Thoracic aorta (tissue), 2 donors: ENCODE measurements around the gene LHCGR. TPM values are rescaled to one million over a fixed set of nuclear protein-coding genes. Genes with fewer than 3 reads are reported as not detected.

ENCODE experiments used
- ATAC-seq: fragments of 150-250 bp; one replicate; pipeline ENCODE4 v1.8.0; 2017; ENCODE audit warnings: low read depth; ENCODE audit not compliant: insufficient number of reproducible peaks, low FRiP score
- DNase-seq: peaks from one replicate; pipeline ENCODE4 v3.0.0-alpha.2; 2020; ENCODE audit warnings: low spot score
- H3K27ac ChIP-seq, 2 donors: fragments of 200-600 bp; sonication (generic); 1 replicate in 1 of 2; 2 replicates in 1 of 2; pipeline ENCODE4 v1.5.1; 2016; ENCODE audit warnings: mild to moderate bottlenecking in 2 of 2, moderate library complexity in 2 of 2
- H3K27me3 ChIP-seq: fragments of 200-600 bp; sonication (generic); replicated peaks from 2 replicates; pipeline ENCODE4 v1.6.0; 2016; ENCODE audit warnings: mild to moderate bottlenecking; ENCODE audit not compliant: insufficient read depth
- H3K36me3 ChIP-seq: fragments of 200-600 bp; sonication (generic); one replicate; pipeline ENCODE4 v1.5.1; 2016
- H3K4me1 ChIP-seq, 2 donors: fragments of 200-600 bp; sonication (generic); 1 replicate in 1 of 2; 2 replicates in 1 of 2; pipeline versions ENCODE4 v1.5.1 to v1.6.0; 2016; ENCODE audit warnings: low read depth in 2 of 2, mild to moderate bottlenecking in 1 of 2; ENCODE audit not compliant: control insufficient read depth in 1 of 2
- H3K4me3 ChIP-seq: fragments of 200-600 bp; sonication (generic); 2 replicates; pipeline ENCODE4 v1.5.1; 2016; ENCODE audit warnings: mild to moderate bottlenecking
- H3K9me3 ChIP-seq: fragments of 200-600 bp; sonication (generic); 2 replicates; pipeline ENCODE4 v1.5.1; 2016
- CTCF ChIP-seq: fragments of 200-600 bp; sonication (generic); IDR thresholded peaks from one replicate; pipeline ENCODE4 v1.5.1; 2019; ENCODE audit warnings: antibody characterized with exemption
- total RNA-seq, 2 donors: library from RNA; depleted of rRNA; stranded (reverse); fragments of >200 nt; gene quantifications; one replicate each; pipeline versions ENCODE4 v1.1.0 to v1.2.3, GENCODE V29; 2016

Gene LHCGR
- total RNA-seq, 2 donors from 2014 or later, result not detected

DNA sequence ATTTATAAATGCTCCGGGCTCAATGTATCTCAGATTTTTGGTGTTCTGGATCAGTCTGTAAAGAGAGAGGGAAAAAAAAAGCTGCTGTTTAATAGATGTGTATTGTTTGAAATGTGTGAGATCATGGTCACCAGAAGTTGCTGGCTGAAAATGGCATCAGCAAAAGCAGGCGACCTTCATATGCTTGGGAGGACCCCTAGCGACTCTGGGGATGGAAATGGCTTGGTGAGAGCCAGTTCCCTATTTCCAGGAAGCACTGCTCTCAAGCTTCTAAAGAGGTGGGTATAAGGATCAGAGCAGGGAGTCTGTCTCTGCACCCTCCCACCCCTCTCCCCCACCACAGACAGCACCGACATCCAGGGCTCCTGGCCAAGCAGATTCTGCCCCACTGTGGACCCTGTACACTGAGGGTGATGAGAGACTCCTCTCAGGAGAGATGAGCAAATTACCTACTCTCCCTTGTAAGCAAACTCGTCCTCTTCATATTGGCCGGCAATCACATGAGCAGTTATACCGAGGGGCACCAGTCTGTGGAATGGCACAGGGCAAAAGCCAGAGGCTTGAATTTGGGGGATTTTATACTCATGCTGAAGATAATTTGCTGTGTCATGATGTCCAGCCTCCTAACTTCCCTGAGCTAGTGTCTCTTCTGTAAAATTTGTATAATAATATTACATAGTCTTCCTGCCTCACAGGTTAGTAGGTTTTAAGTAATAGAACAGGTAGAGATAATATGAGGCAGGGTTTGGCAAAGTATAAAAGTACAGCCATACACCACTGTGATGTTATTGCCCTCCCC lies 29.6 kb downstream of the LHCGR start:
- ATAC-seq, result no peak
- no peak overlapping the region for H3K4me3 ChIP-seq
- no peak overlapping the region for H3K27ac ChIP-seq
- H3K27me3 ChIP-seq, result no peaks in the 10 kb centered on the region
- no peaks in the 10 kb centered on the region for H3K9me3 ChIP-seq
- no peak for TF ChIP-seq CTCF
- no peaks in the 10 kb centered on the region for H3K4me1 ChIP-seq
- no peaks in the 10 kb centered on the region for H3K36me3 ChIP-seq
- no peak for DNase-seq

- no peak for ATAC-seq
- H3K27me3 ChIP-seq, result no peaks in the 10 kb centered on the region
- TF ChIP-seq CTCF, result no peak
- H3K9me3 ChIP-seq, result no peaks in the 10 kb centered on the region
- H3K36me3 ChIP-seq, result no peaks in the 10 kb centered on the region
- no peak for DNase-seq
- H3K4me1 ChIP-seq, result no peaks in the 10 kb centered on the region
- H3K4me3 ChIP-seq, result no peak overlapping the region
- no peak overlapping the region for H3K27ac ChIP-seq
These were observed 31.2 kb downstream of the LHCGR start for GRCh38 chr2:48724278-48724677.

DNA sequence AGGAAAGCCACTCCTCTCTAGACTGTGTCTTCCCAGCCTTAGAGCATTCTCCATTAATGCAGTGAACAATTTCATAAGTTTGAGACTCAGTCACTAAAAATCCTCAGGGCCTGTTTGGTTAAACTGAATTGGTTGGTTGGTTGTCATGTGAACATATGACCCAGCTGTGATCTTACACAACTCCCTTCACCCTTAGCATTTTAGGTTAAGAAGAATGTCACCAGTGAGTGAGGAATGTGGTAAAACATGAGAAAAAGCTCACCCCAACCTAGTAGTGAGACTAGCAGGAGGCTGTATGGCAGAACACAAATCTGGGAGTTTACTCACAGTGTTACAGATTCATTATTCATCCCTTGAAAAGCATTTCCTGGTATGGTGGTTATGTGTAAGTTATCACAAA lies 32.4 kb downstream of the LHCGR start:
- no peak for ATAC-seq
- no peaks in the 10 kb centered on the region for H3K36me3 ChIP-seq
- no peaks in the 10 kb centered on the region for H3K4me1 ChIP-seq
- H3K4me3 ChIP-seq, result no peak overlapping the region
- H3K27ac ChIP-seq, result no peak overlapping the region
- no peaks in the 10 kb centered on the region for H3K27me3 ChIP-seq
- no peak for DNase-seq
- no peak for TF ChIP-seq CTCF
- H3K9me3 ChIP-seq, result no peaks in the 10 kb centered on the region

- no peak for TF ChIP-seq CTCF
- no peak for DNase-seq
- Histone ChIP-seq H3K9me3 (no peaks in the 10 kb centered on the region), H3K4me3 (no peak overlapping the region), H3K36me3 (no peaks in the 10 kb centered on the region), H3K4me1 (no peaks in the 10 kb centered on the region), H3K27ac (no peak overlapping the region), H3K27me3 (no peaks in the 10 kb centered on the region)
- ATAC-seq, result no peak
These were observed 33.1 kb downstream of the LHCGR start for GRCh38 chr2:48722391-48722790.

DNA sequence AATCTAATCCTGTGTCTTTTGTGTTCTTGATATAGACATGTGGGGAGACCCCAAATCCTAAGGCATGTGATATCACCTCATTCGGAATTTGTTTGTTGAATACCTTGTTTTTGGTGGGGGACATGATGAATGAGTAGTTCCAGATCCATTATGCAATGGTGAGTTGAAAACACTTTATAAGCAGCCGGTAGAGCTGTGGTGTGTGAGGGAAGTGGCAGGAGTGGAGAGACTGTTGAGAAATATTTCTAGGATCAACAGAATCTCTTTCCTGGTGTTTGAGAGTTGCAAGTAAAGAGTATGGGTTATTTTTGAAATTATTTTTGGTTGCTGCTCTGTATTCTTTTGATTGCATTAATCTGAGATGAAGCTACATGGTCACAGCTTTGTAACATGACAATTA lies 34.4 kb downstream of the LHCGR start:
- H3K36me3 ChIP-seq, result no peaks in the 10 kb centered on the region
- ATAC-seq, result no peak
- DNase-seq, result no peak

More for the DNA sequence above, 34.4 kb downstream of the LHCGR start:
- no peak overlapping the region for H3K27ac ChIP-seq
- no peak overlapping the region for H3K4me3 ChIP-seq
- no peaks in the 10 kb centered on the region for H3K9me3 ChIP-seq
- H3K27me3 ChIP-seq, result no peaks in the 10 kb centered on the region
- no peaks in the 10 kb centered on the region for H3K4me1 ChIP-seq
- TF ChIP-seq CTCF, result no peak
